ENCODE measurements around the gene NAPG. TPM values are rescaled to one million over a fixed set of nuclear protein-coding genes. Genes with fewer than 3 reads are reported as not detected.

NAPG gene
- total and polyA plus RNA-seq, 2 donors (not counting 3 experiments of a cell fraction or from before 2014, with no cell fraction given), result 10.8 to 34.1 TPM

DNA sequence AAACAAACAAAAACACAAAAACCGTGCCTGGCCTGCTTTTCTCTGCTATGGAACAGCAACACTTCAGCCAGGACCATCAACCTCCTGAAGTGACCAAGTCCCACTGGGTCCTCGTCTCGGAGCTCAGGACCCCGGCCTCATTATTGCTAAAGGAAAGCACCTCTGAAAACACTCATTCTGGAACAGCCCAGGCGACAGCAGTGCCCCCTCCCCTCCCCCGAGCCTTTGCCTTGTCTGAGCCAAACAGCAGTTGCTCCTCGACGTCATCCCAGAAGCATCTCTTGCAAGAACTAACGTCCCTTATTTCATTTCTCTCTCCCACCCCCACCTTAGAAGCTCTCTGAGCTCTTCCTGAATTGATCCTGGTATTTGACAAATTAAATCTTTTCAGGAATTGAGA, 44.0 kb upstream of the NAPG start:
- Histone ChIP-seq H3K27me3 (ENCODE audit: control insufficient read depth in 2 of 2, insufficient read depth in 2 of 2, low read length in 2 of 2) (peaks cover 0 to 2% of the 10 kb centered on the region in 2 experiments), H3K9me1 (replicated peaks; ENCODE audit: control insufficient read depth, extremely low read depth, insufficient read depth, low read length) (no peaks in the 10 kb centered on the region)

More for the DNA sequence above, 44.0 kb upstream of the NAPG start:
- Histone ChIP-seq H3K4me3 (replicated peaks in 1 of 3; ENCODE audit: insufficient read depth in 1 of 3, low read depth in 1 of 3, low read length in 3 of 3) (no peak overlapping the region), H3K79me2 (ENCODE audit: control insufficient read depth, insufficient read depth, low read length) (no peaks in the 10 kb centered on the region), H3K27ac (ENCODE audit: insufficient read depth, low read depth, low read length) (no peak overlapping the region), H2AFZ (ENCODE audit: low read depth, low read length) (no peak overlapping the region), H3K9me3 (replicated peaks; ENCODE audit: control insufficient read depth, insufficient read depth, low read length) (no peaks in the 10 kb centered on the region), H3K4me1 (ENCODE audit: control insufficient read depth, extremely low read depth, insufficient read depth, low read length) (no peaks in the 10 kb centered on the region), H3K9ac (replicated peaks; ENCODE audit: extremely low read depth, insufficient read depth, low read length) (no peak overlapping the region), H3K36me3 (ENCODE audit: control insufficient read depth in 2 of 2, extremely low read depth in 1 of 2, insufficient read depth in 2 of 2, low read length in 2 of 2) (no peaks in the 10 kb centered on the region), H3K4me2 (ENCODE audit: insufficient read depth, low read length) (no peak overlapping the region), H4K20me1 (replicated peaks; ENCODE audit: control insufficient read depth, extremely low read depth, insufficient read depth, low read length) (no peaks in the 10 kb centered on the region)
- no peak for DNase-seq (ENCODE audit: low read depth, low spot score)
- dilution Hi-C loops (cut with MboI; ENCODE audit: extremely low pct_ligation_motif_present, low sequenced_read_pairs), result no loop called here
- TF ChIP-seq, protein P1, sequence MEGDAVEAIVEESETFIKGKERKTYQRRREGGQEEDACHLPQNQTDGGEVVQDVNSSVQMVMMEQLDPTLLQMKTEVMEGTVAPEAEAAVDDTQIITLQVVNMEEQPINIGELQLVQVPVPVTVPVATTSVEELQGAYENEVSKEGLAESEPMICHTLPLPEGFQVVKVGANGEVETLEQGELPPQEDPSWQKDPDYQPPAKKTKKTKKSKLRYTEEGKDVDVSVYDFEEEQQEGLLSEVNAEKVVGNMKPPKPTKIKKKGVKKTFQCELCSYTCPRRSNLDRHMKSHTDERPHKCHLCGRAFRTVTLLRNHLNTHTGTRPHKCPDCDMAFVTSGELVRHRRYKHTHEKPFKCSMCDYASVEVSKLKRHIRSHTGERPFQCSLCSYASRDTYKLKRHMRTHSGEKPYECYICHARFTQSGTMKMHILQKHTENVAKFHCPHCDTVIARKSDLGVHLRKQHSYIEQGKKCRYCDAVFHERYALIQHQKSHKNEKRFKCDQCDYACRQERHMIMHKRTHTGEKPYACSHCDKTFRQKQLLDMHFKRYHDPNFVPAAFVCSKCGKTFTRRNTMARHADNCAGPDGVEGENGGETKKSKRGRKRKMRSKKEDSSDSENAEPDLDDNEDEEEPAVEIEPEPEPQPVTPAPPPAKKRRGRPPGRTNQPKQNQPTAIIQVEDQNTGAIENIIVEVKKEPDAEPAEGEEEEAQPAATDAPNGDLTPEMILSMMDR (IDR thresholded peaks at IDR 0.05; ENCODE audit: extremely low read depth in 1 of 2, insufficient read depth in 1 of 2, low read depth in 1 of 2, low read length in 2 of 2), result no peak
- TF ChIP-seq EZH2 (IDR thresholded peaks at IDR 0.05; ENCODE audit: borderline replicate concordance, low read depth, low read length, severe bottlenecking), result no peak
- no peak for TF ChIP-seq FOS (IDR thresholded peaks at IDR 0.05; ENCODE audit: borderline replicate concordance, insufficient read depth, low read length)
- TF ChIP-seq JUN (IDR thresholded peaks at IDR 0.05; ENCODE audit: borderline replicate concordance, insufficient read depth, insufficient read length, low read depth), result no peak
- no peak for TF ChIP-seq MAX (IDR thresholded peaks at IDR 0.05; ENCODE audit: insufficient read depth, insufficient read length)
- TF ChIP-seq POLR2A (IDR thresholded peaks at IDR 0.05; ENCODE audit: low read depth, low read length), result no peak
- no peak for TF ChIP-seq MYC (IDR thresholded peaks at IDR 0.05; ENCODE audit: low read depth, low read length)
- TF ChIP-seq GATA2 (IDR thresholded peaks at IDR 0.05; ENCODE audit: insufficient read depth, insufficient read length, low read depth, low read length), result no peak
- TF ChIP-seq POLR2AphosphoS5 (IDR thresholded peaks at IDR 0.05; ENCODE audit: insufficient read depth, low read depth, low read length), result no peak
- intact Hi-C loops (cut with micrococcal nuclease), result no loop called here
- ChIA-PET CTCF (interaction anchor here (0.6 kb wide), 1 partner anchor 343 kb away, joined by 4 read pairs; no protein-coding TSS in a partner anchor), POLR2A (no interaction called here)
- FAIRE-seq, result no peak
- no TSS peak for BruUV-seq (replicated peaks)
